Thyroid gland (tissue), 4 donors: Measurements from ENCODE around the gene EPN3.

Experiments
- POLR2A ChIP-seq, 2 donors: fragments of 450-650 bp; IDR thresholded peaks; one replicate each; pipeline ENCODE4 v1.6.1; 2017; ENCODE audit warnings: antibody characterized with exemption in 2 of 2, mild to moderate bottlenecking in 2 of 2, moderate library complexity in 1 of 2
- TF ChIP-seq, protein P1 (sequence below), 6 experiments: fragments of 200-600 bp in 3 of 6; fragments of 450-650 bp in 3 of 6; sonication (generic) in 3 of 6; IDR thresholded peaks; one replicate each; pipeline ENCODE4 v1.5.1; 2016 to 2019; ENCODE audit warnings: antibody characterized with exemption in 6 of 6, mild to moderate bottlenecking in 2 of 6, inconsistent platforms in 1 of 6, moderate library complexity in 1 of 6

DNA sequence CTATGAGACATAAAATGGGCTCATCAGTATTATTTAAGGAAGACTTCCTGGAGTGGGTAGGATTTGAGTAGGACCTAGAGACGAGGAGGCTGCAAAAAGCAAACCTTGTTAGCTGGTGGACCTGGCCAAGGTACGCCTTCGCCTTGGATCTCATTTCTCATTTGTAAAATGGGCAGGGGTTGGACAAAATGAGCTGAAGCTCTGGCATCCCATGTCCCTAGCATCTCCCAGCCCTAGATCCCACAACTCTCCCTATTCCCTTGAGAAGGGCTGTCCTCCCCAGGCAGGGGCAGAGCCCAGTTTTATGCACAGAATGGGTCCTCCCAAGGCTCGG is 14.1 kb downstream of the EPN3 start:
- TF ChIP-seq POLR2A (IDR thresholded peaks at IDR 0.05), result no peak
- TF ChIP-seq, protein P1, sequence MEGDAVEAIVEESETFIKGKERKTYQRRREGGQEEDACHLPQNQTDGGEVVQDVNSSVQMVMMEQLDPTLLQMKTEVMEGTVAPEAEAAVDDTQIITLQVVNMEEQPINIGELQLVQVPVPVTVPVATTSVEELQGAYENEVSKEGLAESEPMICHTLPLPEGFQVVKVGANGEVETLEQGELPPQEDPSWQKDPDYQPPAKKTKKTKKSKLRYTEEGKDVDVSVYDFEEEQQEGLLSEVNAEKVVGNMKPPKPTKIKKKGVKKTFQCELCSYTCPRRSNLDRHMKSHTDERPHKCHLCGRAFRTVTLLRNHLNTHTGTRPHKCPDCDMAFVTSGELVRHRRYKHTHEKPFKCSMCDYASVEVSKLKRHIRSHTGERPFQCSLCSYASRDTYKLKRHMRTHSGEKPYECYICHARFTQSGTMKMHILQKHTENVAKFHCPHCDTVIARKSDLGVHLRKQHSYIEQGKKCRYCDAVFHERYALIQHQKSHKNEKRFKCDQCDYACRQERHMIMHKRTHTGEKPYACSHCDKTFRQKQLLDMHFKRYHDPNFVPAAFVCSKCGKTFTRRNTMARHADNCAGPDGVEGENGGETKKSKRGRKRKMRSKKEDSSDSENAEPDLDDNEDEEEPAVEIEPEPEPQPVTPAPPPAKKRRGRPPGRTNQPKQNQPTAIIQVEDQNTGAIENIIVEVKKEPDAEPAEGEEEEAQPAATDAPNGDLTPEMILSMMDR (IDR thresholded peaks at IDR 0.05), result no peak
